Effector CD4-positive, alpha-beta T cell (primary cell): Measurements from ENCODE around the gene CNGA1.
"Not testable (repeated sequence)": the region's sequence is repeated elsewhere in the genome, so short reads cannot be mapped to it uniquely, and the experiment has no call there.

Experiments used
- DNase-seq: peaks from one replicate; pipeline ENCODE4 v3.0.0-alpha.2; 2020

Gene CNGA1

DNA sequence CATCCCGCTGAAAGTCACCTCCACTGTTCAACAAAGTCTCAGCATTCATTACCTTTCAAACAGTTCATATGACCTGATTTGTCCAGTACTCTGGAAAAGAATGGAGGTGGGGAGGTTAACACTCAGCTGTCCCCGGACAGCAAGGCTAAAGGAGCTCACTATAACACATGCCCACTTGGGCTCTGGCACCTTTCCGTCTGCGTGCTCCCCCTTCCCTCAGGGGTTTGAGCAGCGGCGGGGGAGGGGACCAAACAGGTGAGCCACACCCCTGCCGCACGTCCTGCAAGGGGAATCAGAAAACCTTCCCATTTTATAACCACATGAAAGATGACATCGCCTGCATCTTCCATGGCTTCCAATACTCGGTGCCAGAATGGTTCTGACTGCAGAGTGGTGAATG lies 62.2 kb downstream of the CNGA1 start:
- no peak for DNase-seq

DNA sequence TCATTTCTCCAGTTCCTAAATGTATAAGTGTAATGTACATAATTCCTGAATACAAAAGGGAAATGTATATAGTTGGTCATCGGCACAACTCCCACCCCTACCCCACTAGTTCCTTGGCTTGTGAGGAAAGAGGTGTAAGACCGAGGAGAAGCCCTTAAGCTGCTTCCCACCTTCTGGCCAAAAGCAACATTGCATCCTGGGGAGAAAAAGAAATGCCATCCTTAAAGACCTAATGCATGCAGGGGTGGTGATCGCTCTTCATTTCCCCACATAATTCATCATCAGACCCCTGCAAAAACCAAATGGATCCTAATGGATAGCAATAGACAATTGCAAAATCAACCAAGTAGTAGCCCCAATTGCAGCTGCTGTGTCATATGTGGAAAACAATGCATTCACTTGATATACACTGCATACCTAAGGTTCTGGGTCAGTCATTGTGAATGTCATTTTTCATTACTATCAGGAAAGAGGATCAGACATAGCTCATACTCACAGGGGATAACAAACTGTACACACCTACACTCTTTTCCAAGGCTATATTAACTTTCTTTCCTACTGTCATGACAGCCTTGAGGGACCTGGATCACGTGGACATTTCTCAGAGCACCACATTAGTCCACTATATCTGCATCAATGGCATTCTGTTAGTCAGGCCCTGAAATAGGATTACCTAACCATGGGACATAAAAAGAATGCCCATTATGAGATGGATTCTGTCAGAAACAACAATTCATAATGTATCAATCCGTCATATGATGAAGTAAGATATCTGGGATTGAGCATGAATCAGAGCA lies 70.4 kb downstream of the CNGA1 start:
- no peak for DNase-seq

DNA sequence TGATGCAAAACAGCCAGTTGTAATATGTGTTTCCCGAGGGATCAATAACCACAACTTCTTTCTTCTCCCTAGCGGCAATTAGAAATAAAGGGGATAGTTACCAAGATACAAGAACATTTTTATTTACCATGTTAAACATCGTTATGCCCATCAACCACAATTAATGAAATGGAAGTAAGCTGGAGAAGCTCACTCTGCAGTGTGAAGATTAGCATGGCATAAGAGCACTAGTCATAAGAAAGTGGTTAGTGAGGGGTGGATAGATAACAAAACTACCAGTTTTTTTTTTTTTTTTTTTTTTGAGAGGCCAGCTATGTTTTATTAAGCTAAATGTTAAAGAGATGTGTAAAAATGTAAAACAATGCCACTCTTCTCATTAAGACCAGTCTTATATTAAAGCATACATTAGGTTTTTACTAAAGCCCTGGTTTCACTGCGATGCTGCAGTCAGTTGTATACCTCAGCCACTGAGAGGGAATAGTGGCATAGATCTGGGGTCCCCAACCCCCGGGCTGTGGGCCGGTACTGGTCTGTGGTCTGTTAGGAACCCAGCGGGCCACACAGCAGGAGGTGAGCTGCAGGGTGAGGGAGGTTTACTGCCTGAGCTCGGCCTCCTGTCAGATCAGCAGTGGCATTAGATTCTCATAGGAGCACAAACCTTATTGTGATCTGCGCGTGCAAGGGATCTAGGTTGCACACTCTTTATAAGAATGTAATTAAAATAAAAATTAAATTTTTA lies 74.2 kb downstream of the CNGA1 start:
- DNase-seq = no peak

DNA sequence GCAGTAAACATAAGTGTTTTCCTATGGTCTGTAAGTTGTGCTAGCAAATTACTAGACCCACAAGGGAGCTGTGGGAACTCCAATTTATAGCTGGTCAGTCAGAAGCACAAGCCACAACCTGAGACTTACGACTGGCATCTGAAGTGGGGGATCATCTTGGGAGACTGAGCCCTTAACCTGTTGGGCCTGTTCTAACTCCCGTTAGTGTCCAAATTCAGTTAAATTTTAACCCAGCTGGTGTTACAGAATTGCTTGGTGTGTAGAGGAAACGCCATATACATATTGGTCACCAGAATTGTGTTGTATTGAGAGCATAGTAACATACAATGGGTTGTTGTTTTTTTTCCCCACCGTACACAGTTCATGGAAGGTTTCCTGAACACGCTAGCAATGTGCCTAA lies 77.0 kb downstream of the CNGA1 start:
- DNase-seq = no peak

DNA sequence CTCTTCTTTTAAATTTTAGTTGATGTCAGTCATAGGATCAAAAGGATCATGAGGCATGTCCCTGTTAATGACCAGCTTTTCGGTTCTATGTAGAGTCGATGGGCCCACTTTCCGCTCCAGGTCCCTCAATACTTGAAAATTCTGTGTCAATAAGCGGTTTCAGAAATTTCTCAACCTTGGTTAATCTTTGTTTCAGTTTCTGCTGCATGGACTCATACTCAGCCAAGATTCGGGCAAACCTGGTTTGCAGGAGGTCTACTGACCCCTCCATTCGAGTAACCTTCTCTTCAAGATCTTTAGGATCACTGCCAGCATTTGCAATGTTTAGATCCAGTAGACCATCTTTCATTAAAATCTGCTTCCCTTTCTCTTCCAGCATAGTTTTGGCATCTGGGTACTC lies 80.1 kb downstream of the CNGA1 start:
- DNase-seq = no peak

DNA sequence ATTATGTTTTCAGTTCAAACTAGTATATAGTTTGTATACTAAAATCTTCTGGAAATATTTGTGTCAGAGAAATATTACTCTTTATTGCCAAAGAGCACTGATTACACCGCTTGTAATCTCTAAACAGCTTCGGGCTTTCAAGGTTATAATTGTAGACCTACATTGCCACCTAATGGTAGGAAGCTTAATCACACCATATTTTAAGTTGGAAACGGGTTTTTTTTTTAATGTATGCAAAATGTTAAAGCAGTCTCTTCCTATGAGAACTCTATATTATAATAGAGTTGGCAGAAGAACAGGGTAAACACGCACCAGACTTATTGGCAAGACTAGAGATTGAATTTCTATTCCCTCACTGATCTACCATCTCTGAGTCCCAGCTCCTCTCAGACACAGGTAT lies 82.6 kb downstream of the CNGA1 start:
- no peak for DNase-seq

DNA sequence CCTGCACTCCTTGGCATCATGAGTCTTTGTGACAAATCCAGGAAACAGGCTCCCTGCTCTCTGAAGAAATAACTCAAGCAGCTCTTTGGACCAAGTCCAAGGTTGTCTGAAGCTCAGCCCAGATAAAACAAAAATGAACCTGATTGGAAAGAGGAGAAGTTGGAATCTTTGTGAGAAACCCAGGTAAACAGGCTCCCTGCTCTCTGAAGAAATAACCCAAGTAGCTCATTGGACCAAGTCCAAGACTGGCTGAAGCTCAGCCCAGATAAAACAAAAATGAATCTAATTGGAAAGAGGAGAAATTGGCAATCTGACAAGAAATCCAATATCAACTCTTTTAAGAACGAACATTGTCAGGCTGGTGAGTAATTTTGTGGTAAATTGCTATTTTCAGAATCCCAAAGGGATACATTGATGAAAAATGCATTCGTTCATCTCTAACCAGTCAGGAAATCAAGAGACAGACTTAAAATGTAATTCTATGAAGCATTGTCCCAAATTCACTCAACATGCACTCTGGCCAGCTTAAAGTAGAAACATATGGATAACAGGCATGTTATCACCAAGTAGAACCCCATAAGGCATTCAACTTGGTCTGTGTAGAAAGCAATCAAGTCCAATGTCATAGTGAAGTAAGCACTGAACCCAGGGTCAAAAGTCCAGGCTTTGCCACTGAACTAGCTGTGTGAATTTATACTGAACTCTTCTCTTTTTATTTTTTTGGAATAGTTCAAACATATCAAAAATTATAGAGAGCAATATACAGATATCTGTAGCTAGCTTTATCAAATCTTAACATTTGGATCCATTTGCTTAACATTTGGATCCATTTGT lies 85.3 kb downstream of the CNGA1 start:
- no peak for DNase-seq

DNA sequence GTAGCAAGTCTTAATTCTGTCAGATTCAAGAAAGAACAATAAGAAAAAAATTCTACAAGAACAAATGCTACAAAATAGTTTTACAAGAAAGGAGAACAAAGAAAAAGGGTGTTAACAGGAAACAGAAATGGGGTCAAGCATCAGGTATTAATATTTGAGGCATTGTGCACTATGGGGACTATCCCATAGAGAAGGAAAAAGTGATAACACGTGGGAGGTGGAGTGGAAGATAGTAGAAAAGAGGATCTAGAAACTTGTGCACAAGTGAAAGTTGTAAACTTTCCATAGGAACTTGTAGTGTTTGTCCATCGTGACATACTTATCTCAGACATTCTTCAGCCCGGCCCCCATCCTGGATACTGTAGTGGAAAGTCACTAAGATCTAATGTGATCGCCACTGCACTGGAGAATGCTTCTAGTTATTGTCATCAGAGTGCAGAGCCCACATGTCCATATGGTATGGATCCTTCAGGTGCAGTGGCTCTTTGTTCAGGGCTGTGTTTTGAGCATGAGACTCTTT lies 86.7 kb downstream of the CNGA1 start:
- no peak for DNase-seq

DNA sequence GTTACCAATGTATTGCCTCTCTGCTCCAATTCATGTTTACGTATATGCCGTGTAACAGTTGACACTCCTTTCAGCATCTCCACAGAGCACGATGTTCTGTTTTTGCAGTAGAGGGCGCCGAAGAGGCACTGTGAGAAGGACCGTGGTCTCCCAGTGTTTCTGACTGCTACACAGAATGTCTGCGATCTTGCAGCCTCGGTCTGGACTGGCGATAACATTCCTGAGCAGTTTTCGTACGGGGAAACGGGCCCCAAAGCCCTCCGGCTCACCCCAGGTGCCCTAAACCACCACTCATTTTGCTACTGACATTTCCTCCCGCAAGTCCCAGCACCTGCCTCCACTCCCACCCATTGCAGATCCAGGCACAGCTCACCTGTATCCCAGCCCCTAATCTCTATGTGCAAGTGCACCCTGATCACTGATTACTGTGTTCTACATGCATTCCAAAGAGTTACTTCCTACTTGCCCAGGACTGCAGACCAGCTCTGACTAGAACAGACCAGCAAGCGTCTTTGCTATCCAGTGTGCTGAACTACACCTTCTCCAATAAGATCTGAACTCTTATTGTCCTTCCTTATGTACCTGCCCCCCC lies 89.7 kb downstream of the CNGA1 start:
- DNase-seq = peak; percentile 28

DNA sequence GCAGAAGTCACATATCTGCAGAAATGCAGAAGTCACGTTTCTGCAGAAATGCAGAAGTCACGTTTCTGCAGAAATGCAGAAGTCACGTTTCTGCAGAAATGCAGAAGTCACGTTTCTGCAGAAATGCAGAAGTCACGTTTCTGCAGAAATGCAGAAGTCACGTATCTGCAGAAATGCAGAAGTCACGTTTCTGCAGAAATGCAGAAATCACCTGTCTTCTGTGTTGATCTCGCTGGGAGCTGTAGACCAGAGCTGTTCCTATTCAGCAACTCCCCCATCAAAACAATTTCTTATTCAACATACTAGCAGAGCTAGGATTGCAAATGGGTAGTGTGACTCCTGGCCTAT lies 93.2 kb downstream of the CNGA1 start:
- DNase-seq = not testable (repeated sequence)

DNA sequence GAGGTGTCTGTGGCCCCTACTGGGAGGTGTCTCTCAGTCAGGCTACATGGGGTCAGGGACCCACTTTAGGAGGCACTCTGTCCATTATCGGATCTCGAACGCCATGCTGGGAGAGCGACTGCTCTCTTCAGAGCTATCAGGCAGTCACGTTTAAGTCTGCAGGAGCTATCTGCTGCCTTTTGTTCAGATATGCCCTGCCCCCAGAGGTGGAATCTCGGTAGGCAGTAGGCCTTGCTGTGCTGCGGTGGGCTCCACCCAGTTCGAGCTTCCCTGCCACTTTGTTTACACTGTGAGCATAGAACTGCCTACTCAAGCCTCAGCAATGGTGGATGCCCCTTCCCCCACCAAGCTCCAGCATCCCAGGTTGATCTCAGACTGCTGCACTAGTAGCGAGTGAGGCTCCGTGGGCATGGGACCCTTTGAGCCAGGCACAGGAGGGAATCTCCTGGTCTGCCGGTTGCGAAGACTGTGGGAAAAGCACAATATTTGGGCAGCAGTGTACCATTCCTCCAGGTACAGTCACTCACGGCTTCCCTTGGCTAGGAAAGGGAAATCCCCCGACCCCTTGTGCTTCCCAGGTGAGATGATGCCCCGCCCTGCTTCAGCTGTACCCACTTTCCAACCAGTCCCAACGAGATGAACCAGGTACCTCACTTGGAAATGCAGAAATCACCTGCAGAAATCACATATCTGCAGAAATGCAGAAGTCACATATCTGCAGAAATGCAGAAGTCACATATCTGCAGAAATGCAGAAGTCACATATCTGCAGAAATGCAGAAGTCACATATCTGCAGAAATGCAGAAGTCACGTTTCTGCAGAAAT lies 93.8 kb downstream of the CNGA1 start:
- DNase-seq = not testable (repeated sequence)

DNA sequence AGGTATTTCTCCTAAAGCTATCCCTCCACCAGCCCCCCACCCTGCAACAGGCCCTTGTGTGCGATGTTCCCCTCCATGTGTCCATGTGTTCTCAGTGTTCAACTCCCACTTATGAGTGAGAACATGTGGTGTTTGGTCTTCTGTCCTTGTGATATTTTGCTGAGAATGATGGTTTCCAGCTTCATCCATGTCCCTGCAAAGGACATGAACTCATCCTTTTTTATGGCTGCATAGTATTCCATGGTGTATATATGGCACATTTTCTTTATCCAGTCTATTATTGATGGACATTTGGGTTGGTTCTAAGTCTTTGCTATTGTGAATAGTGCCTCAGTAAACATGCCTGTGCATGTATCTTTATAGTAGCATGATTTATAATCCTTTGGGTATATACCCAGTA lies 99.3 kb downstream of the CNGA1 start:
- not testable (repeated sequence) for DNase-seq

DNA sequence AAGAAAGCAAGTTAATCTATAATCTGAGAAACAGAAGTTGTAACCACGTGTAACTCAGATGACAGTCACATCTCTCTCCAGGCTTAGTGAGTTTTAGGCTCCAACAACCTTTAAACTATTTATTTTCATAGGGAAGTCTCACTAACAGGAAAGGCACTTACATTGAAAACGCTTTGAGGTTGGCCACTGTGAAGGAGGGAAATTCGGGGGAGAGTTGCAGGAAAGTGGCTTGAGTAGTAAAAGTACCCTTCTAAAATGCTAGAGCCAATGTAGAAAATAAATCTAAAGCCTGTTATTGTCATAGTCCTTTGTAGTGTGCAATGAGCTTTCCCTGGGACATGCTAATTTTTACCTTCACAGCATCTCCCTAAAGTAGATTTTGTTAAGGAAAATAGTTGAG lies 101.1 kb downstream of the CNGA1 start:
- DNase-seq = no peak

DNA sequence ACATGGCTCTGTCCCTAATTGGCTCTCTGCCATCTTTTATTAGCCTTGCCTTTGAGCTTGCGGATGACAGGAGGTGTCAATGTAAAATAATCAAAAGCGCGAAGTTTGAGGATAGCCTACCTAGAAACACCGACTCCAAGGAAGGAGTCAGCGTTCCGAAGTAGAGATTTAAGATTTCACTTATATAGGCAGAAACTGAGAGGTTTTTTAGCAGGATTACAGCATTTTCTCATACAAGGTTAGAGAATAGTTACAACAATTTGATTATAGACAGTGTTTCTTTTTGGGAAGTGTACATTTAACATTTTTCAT lies 101.6 kb downstream of the CNGA1 start:
- DNase-seq = no peak

DNA sequence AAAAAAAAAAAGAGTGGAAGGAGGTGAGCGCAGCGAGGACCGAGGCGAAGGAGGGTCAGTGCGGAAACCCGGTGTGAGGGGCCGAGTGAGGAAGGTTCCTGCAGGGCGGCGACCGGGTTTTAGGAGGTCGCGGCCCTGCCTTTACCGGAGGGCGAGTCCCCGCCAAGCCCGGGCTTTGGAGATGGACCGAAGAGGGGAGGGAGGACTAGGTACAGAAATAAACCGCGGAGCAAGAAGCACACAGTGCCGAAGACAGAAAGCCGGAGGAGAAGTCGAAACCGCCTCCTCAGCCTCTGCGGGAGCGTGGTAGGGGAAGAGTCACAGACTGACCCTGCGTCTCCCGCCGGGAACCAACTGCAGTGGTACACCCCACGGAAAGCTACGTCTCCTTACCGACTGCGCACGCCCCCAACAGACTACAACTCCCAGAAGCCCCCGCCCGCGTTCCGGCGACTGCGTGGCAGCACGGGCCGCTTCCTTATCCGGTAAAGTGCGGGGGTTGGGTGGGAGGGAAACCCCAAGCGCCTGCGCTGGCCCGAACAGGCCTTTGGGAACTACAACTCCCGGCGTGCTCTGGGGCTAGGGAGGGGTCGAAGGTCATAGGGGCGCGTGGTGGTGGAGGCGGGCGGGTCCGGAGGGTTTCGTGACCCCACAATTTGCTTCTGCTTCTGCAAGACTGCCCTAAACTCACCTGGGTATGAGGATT lies 102.1 kb downstream of the CNGA1 start, which contains the start of gene NFXL1:
Gene NFXL1, minus strand, starts transcription at position 364 of the 706 bp plus-strand sequence. CDS start 380 bp downstream, outside the sequence.
- peak; percentile 95 for DNase-seq

DNA sequence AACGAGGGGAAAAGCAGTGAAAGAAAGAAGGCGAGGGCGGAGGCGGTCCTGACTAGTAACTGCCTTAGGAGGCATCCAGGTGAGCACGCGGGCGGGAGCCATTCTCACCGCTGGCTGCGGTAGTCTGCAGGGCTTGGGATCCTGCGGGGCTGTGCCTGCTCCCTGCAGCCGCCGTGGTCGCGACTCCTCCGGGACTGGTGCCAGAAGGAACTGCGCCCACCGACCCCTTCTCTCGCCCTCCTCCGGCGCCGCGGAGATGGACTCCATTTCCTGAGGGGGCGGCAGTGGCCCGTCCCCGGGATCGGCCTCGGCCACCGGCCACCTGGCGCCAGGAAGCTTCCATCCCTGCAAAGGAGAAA lies 102.6 kb downstream of the CNGA1 start:
- peak; percentile 20 for DNase-seq

DNA sequence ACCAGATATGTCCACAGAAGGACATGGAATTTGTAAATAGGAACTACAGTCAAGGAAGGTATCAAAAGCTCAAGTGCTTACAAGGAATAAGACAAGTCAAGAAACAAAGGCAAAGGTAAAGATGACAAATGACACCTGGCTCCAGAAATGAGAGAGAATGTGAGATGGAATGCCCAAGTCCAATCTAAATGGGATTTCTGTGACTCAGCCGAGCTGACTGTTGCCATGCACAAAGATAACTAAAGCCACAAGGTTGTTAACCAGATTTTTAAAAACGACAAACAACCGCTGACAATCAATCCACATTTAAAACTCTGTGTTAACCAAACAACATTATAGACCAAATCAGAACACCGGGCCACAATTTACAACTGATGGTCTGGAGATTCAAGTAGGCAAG lies 103.2 kb downstream of the CNGA1 start:
- no peak for DNase-seq

DNA sequence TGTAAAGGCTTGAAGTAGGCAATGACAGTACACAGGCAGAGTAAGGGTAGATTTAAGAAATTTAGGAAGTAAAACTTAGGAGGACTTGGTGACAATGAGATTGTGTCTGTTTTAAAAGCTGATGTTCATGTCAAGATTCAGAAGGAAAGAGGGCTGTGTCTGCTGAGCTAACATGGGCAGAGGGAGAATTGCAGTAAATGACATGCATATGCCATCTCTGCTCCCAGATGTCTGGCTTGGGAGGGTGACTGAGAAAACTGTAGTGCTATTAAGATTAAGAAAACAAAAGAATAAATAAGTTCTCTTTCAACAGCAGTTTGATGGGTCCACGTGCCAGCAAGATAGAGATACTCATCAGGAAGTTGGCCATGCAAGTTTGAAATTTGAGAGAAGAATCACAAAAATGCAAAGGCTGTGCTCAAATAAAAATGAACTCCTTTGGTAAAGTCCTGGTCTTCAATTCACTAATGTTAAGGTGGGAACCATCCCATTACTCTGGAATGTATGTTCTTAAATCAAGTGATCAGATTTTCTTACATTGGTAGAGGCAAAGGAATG lies 109.3 kb downstream of the CNGA1 start:
- DNase-seq = no peak

DNA sequence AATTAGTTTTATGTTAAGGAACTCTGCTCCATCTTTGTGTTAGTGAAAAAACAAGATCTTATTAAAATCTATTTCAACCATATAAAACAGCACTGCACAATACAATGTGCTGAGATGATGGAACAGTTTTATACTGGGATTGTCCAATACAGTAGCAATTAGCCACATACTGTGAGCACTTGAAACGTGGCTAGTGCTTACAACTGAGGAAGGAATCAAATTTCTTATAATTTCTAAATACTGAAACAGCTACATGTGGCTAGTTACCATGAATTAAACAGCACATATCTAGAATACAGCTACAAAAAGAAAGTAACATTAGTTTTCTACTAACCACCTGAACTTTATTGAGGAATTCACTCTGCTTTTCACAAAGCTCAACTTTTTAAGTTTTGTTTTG lies 116.8 kb downstream of the CNGA1 start:
- DNase-seq = no peak

DNA sequence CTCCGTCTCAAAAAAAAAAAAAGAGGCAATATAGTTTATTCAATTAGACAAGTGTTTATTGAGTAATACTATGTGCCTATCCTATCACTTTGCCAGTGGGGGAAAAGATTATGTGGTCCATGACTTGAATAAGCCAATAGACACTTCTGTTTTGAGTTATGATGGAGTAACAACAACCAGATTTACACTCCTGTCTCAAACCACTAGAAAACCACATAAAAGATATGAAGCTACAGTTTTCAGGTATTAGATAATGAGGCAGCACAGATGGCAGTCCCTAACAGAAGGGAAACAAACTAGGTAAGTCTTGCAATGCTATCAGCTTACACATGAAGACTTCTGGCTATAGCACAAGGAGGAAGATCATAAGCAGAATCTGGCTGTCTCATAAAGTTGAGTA lies 124.6 kb downstream of the CNGA1 start:
- DNase-seq = no peak
